Activated CD4-positive, alpha-beta T cell treated with anti-CD3 and anti-CD28 coated beads for 24 hours (primary cell): ENCODE results near the gene ADCY2.

ENCODE experiments used
- DNase-seq, 2 donors: peaks; one replicate each; pipeline ENCODE4 v3.0.0-alpha.2; 2020; ENCODE audit warnings: low read depth in 2 of 2

ADCY2 gene

GRCh38 chr5:7395947-7396712, at the start of gene ADCY2:
Gene ADCY2 (plus strand): TSS chr5:7396138. CDS start chr5:7396297, 159 bp downstream.
- no peak for DNase-seq

GRCh38 chr5:7347377-7347776, 48.6 kb upstream of the ADCY2 start:
- no peak for DNase-seq

DNA sequence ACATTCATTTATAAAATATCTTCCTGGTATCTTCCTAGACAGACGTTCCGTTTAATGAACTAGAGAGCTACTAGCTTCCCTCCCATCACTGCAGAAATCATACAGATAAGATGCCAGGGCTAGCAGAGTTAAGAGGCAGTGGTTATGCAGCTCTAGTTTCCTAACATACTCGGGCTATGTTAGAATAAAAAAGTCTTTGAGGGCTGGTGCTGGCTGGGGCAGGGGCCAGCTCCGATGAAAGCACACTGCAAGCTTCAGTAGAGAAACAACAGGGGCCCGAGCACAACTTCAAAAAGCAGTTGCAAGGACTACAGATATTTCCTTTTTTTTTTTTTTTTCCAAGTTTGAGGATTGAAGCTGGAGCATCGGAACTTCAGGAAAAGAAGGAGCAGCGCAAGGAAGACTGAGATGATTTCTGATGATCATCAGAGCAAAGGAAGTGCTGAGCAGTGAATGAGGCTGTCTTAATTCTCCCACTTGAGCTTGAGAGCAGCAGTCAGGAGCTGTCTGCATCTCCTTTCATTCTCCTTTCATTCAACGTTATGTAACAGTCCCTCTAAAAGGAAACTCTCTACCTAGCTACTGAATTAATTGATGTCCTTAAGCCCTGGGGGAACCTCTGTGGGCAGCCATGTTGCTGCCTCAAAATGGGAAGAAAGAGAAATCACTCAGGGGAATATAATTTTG, 47.6 kb upstream of the ADCY2 start:
- DNase-seq, result no peak

DNA sequence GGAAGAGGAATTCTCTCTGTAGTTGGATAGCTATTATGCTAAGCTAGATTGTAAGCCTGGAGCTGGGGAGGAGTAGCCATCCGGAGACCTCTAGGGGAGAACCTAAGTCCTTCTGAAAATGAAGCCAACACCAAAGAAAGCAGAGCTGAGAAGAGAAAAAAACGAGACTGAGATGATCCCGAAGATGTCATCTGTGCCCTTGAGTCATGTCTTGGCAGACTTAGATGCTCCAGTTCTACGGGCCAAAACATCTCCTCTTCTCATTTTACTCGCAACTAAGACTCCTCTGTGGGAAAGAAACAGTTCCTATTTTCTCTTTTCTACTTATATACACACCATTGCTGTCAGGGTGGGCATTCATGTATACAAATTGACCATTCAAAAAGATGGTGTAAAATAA, 34.3 kb upstream of the ADCY2 start:
- no peak for DNase-seq

DNA sequence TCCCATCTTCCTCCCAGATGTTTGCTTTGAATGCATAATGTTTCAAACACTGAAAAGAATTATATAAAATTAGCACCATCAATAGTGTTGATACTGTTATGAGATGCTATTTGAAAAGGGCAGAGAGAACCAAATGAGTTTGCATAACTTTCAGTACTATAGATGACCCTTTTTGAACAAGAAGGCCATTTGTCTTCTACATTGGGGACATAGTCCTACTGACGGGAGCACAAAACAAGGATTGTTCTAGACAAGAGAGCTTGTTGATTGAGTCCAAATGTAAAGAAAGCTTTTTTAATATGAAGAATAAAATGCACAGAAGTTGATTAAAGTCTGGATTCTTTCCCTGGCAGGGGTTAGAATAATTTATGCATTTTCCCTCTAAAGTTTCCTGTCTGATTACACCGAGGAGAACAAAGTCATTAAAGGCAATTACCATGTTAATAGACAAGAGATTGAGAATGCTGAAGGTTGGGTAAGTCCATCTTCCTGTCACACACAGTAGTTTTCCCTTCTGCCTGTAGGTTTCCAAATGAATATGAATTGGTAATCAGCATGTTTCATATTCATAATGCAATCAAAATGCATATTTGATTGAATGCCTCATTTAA, 32.8 kb upstream of the ADCY2 start:
- no peak for DNase-seq

DNA sequence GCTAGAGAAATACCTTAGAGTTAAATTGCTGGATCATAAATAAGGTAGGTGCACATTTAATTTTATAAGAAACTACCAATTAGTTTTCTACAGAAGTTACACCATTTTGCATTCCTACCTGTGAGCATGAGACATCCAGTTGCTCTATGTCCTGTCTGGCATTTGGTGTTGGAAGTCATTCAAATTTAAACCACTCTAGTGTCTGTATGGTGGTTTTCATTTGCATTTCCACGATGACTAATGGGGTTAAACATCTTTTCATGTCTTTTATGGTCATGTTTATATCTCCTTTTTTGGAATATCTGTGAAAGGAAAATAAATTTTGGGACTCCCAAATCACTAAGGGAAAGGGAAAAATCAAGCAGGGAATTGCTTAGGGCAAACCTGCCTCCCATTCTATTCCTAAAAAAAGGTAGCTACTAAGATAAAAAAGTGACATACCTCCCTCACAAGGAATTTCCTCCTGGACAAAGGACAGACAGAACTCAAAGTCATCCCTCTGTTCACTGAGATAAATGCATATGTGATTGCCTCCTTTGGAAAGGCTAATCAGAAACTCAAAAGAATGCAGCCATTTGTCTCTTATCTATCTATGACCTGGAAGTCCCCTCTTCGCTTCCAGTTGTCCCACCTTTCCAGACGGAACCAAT, 31.6 kb upstream of the ADCY2 start:
- DNase-seq, result no peak

DNA sequence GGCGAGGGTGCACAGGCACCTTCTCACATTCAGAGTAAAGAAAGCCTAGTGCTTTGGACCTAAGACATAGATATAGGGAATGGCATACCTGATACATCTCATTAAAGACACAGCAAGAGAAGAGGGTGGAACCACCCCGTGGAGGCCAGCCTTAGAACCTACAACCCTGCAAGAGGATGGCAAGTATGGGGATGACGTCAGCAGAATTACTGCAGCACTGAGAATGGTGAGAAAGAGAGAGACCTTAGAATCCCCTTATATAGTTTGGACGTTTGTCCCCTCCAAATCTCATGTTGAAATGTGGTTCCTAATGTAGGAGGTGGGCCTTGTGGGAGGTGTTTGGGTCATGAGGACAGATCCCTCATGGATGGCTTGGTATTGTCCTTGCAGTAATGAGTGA, 28.2 kb upstream of the ADCY2 start:
- no peak for DNase-seq

DNA sequence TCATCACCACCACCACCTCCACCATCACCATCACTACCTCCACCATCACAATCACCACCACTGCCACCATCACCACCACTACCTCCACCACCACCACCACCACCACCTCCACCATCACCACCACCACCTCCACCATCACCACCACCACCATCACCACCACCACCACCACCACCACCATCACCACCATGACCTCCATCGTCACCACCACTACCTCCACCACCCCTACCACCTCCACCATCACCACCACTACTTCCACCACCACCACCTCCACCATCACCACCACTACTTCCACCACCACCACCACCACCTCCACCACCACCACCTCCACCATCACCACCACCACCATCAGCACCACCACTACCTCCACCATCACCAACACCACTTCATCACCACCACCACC, 23.5 kb upstream of the ADCY2 start:
- DNase-seq, result no peak

GRCh38 chr5:7374186-7374585, 21.8 kb upstream of the ADCY2 start:
- no peak for DNase-seq

DNA sequence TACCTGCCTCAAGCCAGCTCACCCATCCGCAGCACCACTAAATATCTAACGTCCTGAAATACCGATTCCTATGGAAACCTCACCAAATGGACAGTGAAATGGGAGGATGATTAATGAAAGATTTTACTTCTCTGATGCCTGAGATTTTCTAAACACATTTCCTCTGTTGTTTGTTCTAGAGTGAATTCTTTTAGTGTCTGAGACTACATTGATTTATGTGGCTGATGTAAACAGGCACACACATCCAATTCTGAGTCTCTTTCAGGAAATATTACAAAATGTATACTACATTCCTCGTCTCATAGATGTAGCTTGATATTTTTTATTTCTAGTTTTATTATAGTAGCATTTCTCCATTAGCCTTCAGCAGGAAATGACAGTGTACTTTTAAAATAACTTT, 20.5 kb upstream of the ADCY2 start:
- DNase-seq, result no peak

DNA sequence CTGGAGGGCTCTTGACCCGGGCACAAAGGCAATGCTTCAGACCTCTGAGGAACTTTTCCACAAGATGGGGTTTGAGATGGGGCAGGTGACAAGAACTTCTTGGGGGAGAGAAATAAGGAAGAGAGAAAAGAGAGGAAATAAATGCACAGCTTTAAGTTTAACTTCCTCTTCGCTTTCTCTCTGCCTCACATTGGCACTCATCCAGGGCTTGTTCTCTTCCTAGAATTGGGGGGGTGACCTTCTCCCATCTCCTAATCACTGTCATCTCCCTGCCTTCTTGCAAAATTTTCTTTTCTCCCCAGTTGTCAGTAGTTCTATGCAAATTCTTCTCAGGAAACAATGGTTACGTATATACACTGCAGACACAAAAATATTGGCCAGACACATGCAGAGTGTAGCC, 19.1 kb upstream of the ADCY2 start:
- DNase-seq, result no peak

DNA sequence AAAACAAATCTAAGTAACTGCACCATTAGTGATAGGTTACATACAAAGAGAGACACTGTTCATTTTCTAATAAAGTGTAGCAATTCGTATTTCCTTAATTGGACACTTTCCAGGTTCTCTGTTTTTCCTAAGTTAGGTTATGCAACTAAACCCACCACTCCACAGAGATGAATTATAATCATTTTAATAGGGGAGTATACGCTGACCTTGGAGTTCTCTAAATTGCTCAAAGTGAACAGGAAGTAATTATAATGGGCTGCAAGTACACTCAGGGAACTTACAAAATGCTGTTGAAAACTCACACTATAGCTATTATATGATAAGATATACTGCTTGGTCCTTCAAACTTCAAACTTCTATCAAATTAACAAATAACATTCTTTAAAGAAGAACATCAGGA, 18.2 kb upstream of the ADCY2 start:
- no peak for DNase-seq

DNA sequence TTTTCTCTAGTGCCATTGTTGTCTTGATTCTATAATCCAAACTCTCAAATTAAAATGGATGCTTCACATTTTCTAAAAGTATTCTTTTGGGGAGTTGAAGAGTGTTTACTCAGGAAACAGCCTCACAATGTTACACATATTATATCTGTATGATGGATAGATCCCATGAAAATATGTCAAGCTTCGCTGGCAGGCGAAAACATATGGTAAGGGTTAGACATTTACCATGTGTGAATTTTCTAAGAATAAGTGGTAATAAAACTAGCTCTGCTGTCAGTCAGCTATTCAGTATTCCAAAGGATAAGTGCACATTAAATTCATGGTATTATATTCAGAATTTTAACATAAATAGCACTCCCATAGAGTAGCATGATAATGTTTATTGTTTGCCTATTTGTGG, 13.3 kb upstream of the ADCY2 start:
- DNase-seq, result no peak

GRCh38 chr5:7385681-7386080, 10.3 kb upstream of the ADCY2 start:
- no peak for DNase-seq

- no peak for DNase-seq
Measured at GRCh38 chr5:7388553-7388952, 7.4 kb upstream of the ADCY2 start.

GRCh38 chr5:7391215-7391614, 4.7 kb upstream of the ADCY2 start:
- no peak for DNase-seq

DNA sequence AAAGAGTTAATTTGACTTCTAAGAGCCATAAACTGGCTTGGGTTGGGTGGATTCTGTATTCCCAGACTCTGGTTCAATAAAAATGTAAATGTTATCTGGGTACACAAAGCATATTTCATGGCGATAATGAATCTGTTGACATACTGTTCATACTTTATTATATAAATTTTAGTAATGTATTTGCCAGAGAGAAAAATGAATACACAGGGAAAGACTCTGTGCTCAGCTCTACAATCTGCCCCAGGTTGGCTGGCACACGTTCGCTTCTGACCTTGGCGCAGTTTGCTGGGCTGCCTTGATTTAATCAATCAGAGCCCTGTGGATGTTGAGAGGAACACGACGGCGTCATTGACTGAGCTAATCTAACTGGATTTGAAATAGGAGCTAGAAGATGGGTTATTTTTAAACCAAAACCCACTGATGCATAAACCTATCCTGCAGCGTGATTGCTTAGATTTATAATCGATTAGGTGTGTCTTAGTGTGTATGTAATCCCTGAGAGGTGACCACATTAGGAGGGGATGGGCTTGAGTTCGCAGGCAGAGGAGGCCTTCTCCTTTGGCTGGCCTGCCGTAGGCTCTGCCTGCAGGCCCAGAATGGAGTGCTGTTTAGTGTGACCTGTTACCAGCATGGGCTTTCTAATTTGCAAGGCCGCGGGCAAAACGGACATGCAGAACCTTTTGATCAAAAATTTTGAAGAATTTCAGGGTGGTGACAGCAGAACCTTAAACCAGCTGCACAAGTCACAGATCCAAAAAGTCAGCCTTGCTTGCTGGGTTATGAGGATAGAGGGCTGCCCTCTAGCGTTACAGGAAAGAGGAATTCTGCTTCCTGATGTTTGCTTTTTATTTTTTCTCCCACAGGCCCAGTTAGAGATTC, 3.9 kb upstream of the ADCY2 start:
- no peak for DNase-seq

- no peak for DNase-seq
Measured at GRCh38 chr5:7392693-7393024, 3.3 kb upstream of the ADCY2 start.

- DNase-seq, result no peak
Measured at GRCh38 chr5:7393921-7394799, 1.8 kb upstream of the ADCY2 start.

- DNase-seq, result no peak
Measured at GRCh38 chr5:7394889-7395431, 978 bp upstream of the ADCY2 start.
